ENCODE measurements around the gene ERP27.

- TF ChIP-seq, protein P1, sequence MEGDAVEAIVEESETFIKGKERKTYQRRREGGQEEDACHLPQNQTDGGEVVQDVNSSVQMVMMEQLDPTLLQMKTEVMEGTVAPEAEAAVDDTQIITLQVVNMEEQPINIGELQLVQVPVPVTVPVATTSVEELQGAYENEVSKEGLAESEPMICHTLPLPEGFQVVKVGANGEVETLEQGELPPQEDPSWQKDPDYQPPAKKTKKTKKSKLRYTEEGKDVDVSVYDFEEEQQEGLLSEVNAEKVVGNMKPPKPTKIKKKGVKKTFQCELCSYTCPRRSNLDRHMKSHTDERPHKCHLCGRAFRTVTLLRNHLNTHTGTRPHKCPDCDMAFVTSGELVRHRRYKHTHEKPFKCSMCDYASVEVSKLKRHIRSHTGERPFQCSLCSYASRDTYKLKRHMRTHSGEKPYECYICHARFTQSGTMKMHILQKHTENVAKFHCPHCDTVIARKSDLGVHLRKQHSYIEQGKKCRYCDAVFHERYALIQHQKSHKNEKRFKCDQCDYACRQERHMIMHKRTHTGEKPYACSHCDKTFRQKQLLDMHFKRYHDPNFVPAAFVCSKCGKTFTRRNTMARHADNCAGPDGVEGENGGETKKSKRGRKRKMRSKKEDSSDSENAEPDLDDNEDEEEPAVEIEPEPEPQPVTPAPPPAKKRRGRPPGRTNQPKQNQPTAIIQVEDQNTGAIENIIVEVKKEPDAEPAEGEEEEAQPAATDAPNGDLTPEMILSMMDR (IDR thresholded peaks at IDR 0.05 in 8 of 11, conservative IDR thresholded peaks at IDR 0.05 in 3 of 11), result no peak
- TF ChIP-seq POLR2A (IDR thresholded peaks at IDR 0.05), result no peak
These were observed 61.5 kb downstream of the ERP27 start for GRCh38 chr12:14876833-14877232.
